ENCODE results near the gene TTC33.
"Not testable (repeated sequence)": the region's sequence is repeated elsewhere in the genome, so short reads cannot be mapped to it uniquely, and the experiment has no call there.

The TTC33 gene

GRCh38 chr5:40716000-40716399, 39.8 kb downstream of the TTC33 start:
- DNase-seq, result no peak

- DNase-seq, result no peak
Measured at GRCh38 chr5:40714001-40714400, 41.8 kb downstream of the TTC33 start.

GRCh38 chr5:40710575-40710974, 45.2 kb downstream of the TTC33 start:
- DNase-seq, result not testable (repeated sequence)

- DNase-seq, result not testable (repeated sequence)
Measured at GRCh38 chr5:40705484-40705883, 50.3 kb downstream of the TTC33 start.

- not testable (repeated sequence) for DNase-seq
Measured at GRCh38 chr5:40702027-40702426, 53.7 kb downstream of the TTC33 start.

- DNase-seq, result no peak
Measured at GRCh38 chr5:40700116-40700782, 55.5 kb downstream of the TTC33 start.

- DNase-seq, result no peak
Measured at GRCh38 chr5:40694433-40694832, 61.3 kb downstream of the TTC33 start.

GRCh38 chr5:40691894-40692293, 63.9 kb downstream of the TTC33 start:
- DNase-seq, result no peak

- no peak for DNase-seq
Measured at GRCh38 chr5:40690267-40690666, 65.5 kb downstream of the TTC33 start.

GRCh38 chr5:40689438-40689837, 66.3 kb downstream of the TTC33 start:
- DNase-seq, result peak; percentile 89

GRCh38 chr5:40688996-40689395, 66.8 kb downstream of the TTC33 start:
- DNase-seq, result no peak

GRCh38 chr5:40688127-40688761, 67.5 kb downstream of the TTC33 start:
- peak; percentile 91 for DNase-seq

- no peak for DNase-seq
Measured at GRCh38 chr5:40687321-40687720, 68.4 kb downstream of the TTC33 start.

GRCh38 chr5:40685976-40686486, 69.7 kb downstream of the TTC33 start:
- DNase-seq, result no peak

GRCh38 chr5:40685193-40685592, 70.6 kb downstream of the TTC33 start:
- DNase-seq, result no peak

GRCh38 chr5:40683305-40683704, 72.5 kb downstream of the TTC33 start:
- no peak for DNase-seq

- DNase-seq, result no peak
Measured at GRCh38 chr5:40682154-40683017, 73.4 kb downstream of the TTC33 start.

GRCh38 chr5:40681363-40682153, 74.2 kb downstream of the TTC33 start:
- DNase-seq, result peak; percentile 61

GRCh38 chr5:40680741-40681362, 74.9 kb downstream of the TTC33 start:
- DNase-seq, result peak; percentile 62

GRCh38 chr5:40679913-40680681, 75.7 kb downstream of the TTC33 start, which contains the start of gene PTGER4:
Gene PTGER4, plus strand, starts transcription at chr5:40679915. Its CDS starts 1,079 bp downstream, at chr5:40680994.
- DNase-seq, result no peak
